AG04449 (cell line): ENCODE measurements around the gene GRWD1.
A peak's percentile ranks its signal among the peaks of the same experiment; 100 is the strongest.

Source experiments
- CTCF ChIA-PET: fragments of 350-600 bp; formaldehyde crosslinking; extraction: SDS; loops from one replicate; lab custom pipeline; 2021; ENCODE audit warnings: antibody characterized with exemption; lab: Yijun Ruan, JAX
- POLR2A ChIA-PET: fragments of 400-600, 350-600 bp; formaldehyde crosslinking; extraction: SDS; loops from one replicate; lab custom pipeline; 2020; ENCODE audit warnings: antibody characterized with exemption, inconsistent platforms; lab: Yijun Ruan, JAX
- DNase-seq: peaks from one replicate; pipeline ENCODE4 v3.0.0-alpha.2; 2010; ENCODE audit warnings: low read depth, low spot score
- H3K4me3 ChIP-seq: 2 replicates; pipeline ENCODE4 v1.5.1; 2011; ENCODE audit warnings: low read depth, mild to moderate bottlenecking, control low read depth, low read length
- CTCF ChIP-seq: IDR thresholded peaks from one replicate; pipeline ENCODE4 v1.5.1; 2011; ENCODE audit warnings: mild to moderate bottlenecking, moderate library complexity, low read length, control low read depth, inconsistent platforms; ENCODE audit not compliant: insufficient read depth; ENCODE audit errors: missing control alignments

The GRWD1 gene

GRCh38 chr19:48477698-48478338 is 32.0 kb downstream of the GRWD1 start:
- ChIA-PET CTCF (interaction anchor here (3.5 to 4.6 kb wide), 2 partner anchors 11 to 12 kb away, joined by 29 to 48 read pairs; no protein-coding TSS in a partner anchor), POLR2A (no interaction called here)
- no peak for TF ChIP-seq CTCF
- no peak for DNase-seq
- no peak overlapping the region for H3K4me3 ChIP-seq

- CTCF ChIA-PET: interaction anchor here (1.3 to 4.6 kb wide), 3 partner anchors 8 to 105 kb away, joined by 5 to 48 read pairs (median 14); no protein-coding TSS in a partner anchor
- no peak overlapping the region for H3K4me3 ChIP-seq
- POLR2A ChIA-PET: no interaction called here
- no peak for DNase-seq
- no peak for TF ChIP-seq CTCF
Measured at GRCh38 chr19:48478339-48479256, 32.8 kb downstream of the GRWD1 start.

- TF ChIP-seq CTCF: no peak
- no peak for DNase-seq
- POLR2A ChIA-PET: interaction anchor here (1.1 kb wide), 1 partner anchor 10 kb away, joined by 3 read pairs; no protein-coding TSS in a partner anchor
Measured at GRCh38 chr19:48479686-48480085, 33.9 kb downstream of the GRWD1 start.

GRCh38 chr19:48480183-48480557 is 34.4 kb downstream of the GRWD1 start:
- no peak for DNase-seq
- peak overlapping the region; percentile 42 for H3K4me3 ChIP-seq
- CTCF ChIA-PET: interaction anchor here (1.3 to 4.6 kb wide), 3 partner anchors 10 to 104 kb away, joined by 5 to 48 read pairs (median 14); no protein-coding TSS in a partner anchor
- POLR2A ChIA-PET: interaction anchor here (1.1 kb wide), 1 partner anchor 10 kb away, joined by 3 read pairs; no protein-coding TSS in a partner anchor
- no peak for TF ChIP-seq CTCF

More at GRCh38 chr19:48479686-48480085, 33.9 kb downstream of the GRWD1 start:
- no peak overlapping the region for H3K4me3 ChIP-seq
- CTCF ChIA-PET: interaction anchor here (1.3 to 4.6 kb wide), 3 partner anchors 9 to 104 kb away, joined by 5 to 48 read pairs (median 14); no protein-coding TSS in a partner anchor

- DNase-seq: no peak
- POLR2A ChIA-PET: interaction anchor here (0.7 to 1.1 kb wide), 3 partner anchors 8 to 11 kb away, joined by 3 read pairs; no protein-coding TSS in a partner anchor
- H3K4me3 ChIP-seq: peak overlapping the region; percentile 42
- TF ChIP-seq CTCF: no peak
- CTCF ChIA-PET: interaction anchor here (0.7 to 4.6 kb wide), 8 partner anchors 9 to 128 kb away, joined by 3 to 48 read pairs (median 3); partner anchors contain the start of gene KDELR1
Measured at GRCh38 chr19:48480558-48481500, 35.0 kb downstream of the GRWD1 start.
